A549 (cell line): ENCODE data around the gene RERE. TPM values are rescaled to one million over a fixed set of nuclear protein-coding genes. Genes with fewer than 3 reads are reported as not detected.

Experiments used
- ATAC-seq, 2 experiments: fragments of 200-7000 bp in 1 of 2; fragments of >200 bp in 1 of 2; cut with Nextera tagmentation in 1 of 2; cut with Tn5 transposase in 1 of 2; 3 replicates each; pipeline versions ENCODE4 v1.8.0 to v1.9.1; 2018 to 2020; ENCODE audit warnings: mild to moderate bottlenecking in 1 of 2, moderate library complexity in 1 of 2
- CTCF ChIA-PET: fragments of 300-600 bp; sonication (Branson Sonifier 250); formaldehyde crosslinking; extraction: SDS; loops from one replicate; lab custom pipeline; 2021; ENCODE audit warnings: antibody characterized with exemption, inconsistent platforms; lab: Yijun Ruan, JAX
- POLR2A ChIA-PET: fragments of 350-600 bp; formaldehyde crosslinking; extraction: SDS; loops from one replicate; lab custom pipeline; 2021; ENCODE audit warnings: antibody characterized with exemption, inconsistent platforms; lab: Yijun Ruan, JAX
- DNase-seq, 2 experiments: peaks; one replicate each; pipeline versions ENCODE4 v3.0.0 to v3.0.0-alpha.2; 2011 to 2016; ENCODE audit warnings: low read depth in 1 of 2, low spot score in 1 of 2
- FAIRE-seq: peaks from 2 replicates; lab custom pipeline; 2011; peaks lifted over from hg19 to GRCh38; lab: Jason Lieb, UNC
- H3K27ac ChIP-seq, 2 experiments: fragments of >200 bp; sonication (Bioruptor Twin); formaldehyde crosslinking; 3 replicates each; pipeline ENCODE4 v1.5.1; 2016 to 2017
- H3K4me1 ChIP-seq: fragments of >200 bp; sonication (Bioruptor Twin); formaldehyde crosslinking; 3 replicates; pipeline ENCODE4 v1.6.1; 2016
- H3K4me2 ChIP-seq: fragments of >200 bp; sonication (Bioruptor Twin); formaldehyde crosslinking; 3 replicates; pipeline ENCODE4 v1.6.1; 2016
- H3K4me3 ChIP-seq: fragments of >200 bp; sonication (Bioruptor Twin); formaldehyde crosslinking; 3 replicates; pipeline ENCODE4 v1.5.1; 2016
- H3K9me3 ChIP-seq: fragments of >200 bp; sonication (Bioruptor Twin); formaldehyde crosslinking; 3 replicates; pipeline ENCODE4 v1.6.1; 2016
- BHLHE40 ChIP-seq: IDR thresholded peaks from 2 replicates; pipeline ENCODE4 v1.6.1; 2012; ENCODE audit warnings: low read depth, low read length, inconsistent platforms
- CBX2 ChIP-seq: fragments of 200-600 bp; sonication (generic); IDR thresholded peaks from 2 replicates; pipeline ENCODE4 v1.6.1; 2016; ENCODE audit warnings: low read depth, mild to moderate bottlenecking, borderline replicate concordance
- CHD2 ChIP-seq: fragments of 150-350 bp; IDR thresholded peaks from 2 replicates; pipeline ENCODE4 v1.6.1; 2014; ENCODE audit warnings: low read length; ENCODE audit not compliant: partially characterized antibody
- ESRRA ChIP-seq: fragments of 150-350 bp; IDR thresholded peaks from 2 replicates; pipeline ENCODE4 v1.6.1; 2014; ENCODE audit warnings: mild to moderate bottlenecking, low read length, borderline replicate concordance
- FOSL2 ChIP-seq, 2 experiments: fragments of 450-650 bp in 1 of 2; fragments of >200 bp in 1 of 2; sonication (Bioruptor Twin) in 1 of 2; formaldehyde crosslinking; IDR thresholded peaks; 2 replicates each; pipeline versions ENCODE4 v1.5.0 to v1.6.1; 2016 to 2020; ENCODE audit warnings: mild to moderate bottlenecking in 1 of 2, moderate library complexity in 1 of 2
- FOXS1 ChIP-seq: fragments of 250-450 bp; sonication (Bioruptor Pico); IDR thresholded peaks from 2 replicates; pipeline ENCODE4 v1.5.0; 2020; ENCODE audit warnings: mild to moderate bottlenecking, moderate library complexity
- GATA3 ChIP-seq: IDR thresholded peaks from 2 replicates; pipeline ENCODE4 v1.6.1; 2012; ENCODE audit warnings: borderline replicate concordance
- HDAC2 ChIP-seq: fragments of 200-600 bp; sonication (generic); IDR thresholded peaks from 2 replicates; pipeline ENCODE4 v1.6.1; 2016
- HEYL ChIP-seq: fragments of 250-450 bp; sonication (Bioruptor Pico); IDR thresholded peaks from 2 replicates; pipeline ENCODE4 v1.8.0; 2021; ENCODE audit warnings: mild to moderate bottlenecking, moderate library complexity
- JUN ChIP-seq, 2 experiments: fragments of >200 bp; sonication (Bioruptor Twin); formaldehyde crosslinking; IDR thresholded peaks; 2 replicates in 1 of 2; 3 replicates in 1 of 2; pipeline ENCODE4 v1.6.1; 2016 to 2017
- JUNB ChIP-seq: fragments of >200 bp; sonication (Bioruptor Twin); formaldehyde crosslinking; IDR thresholded peaks from 2 replicates; pipeline ENCODE4 v1.6.1; 2016
- KDM1A ChIP-seq: fragments of 200-600 bp; sonication (generic); IDR thresholded peaks from 2 replicates; pipeline ENCODE4 v1.6.1; 2016; ENCODE audit warnings: low read depth, mild to moderate bottlenecking
- KDM5A ChIP-seq: fragments of 200-600 bp; sonication (generic); IDR thresholded peaks from 2 replicates; pipeline ENCODE4 v1.6.1; 2016; ENCODE audit warnings: antibody characterized with exemption, mild to moderate bottlenecking
- NFE2L2 ChIP-seq: fragments of 150-350 bp; conservative IDR thresholded peaks from 2 replicates; pipeline ENCODE4 v1.6.1; 2014; ENCODE audit warnings: low read length
- NPAS2 ChIP-seq: fragments of 250-450 bp; sonication (Bioruptor Pico); IDR thresholded peaks from 2 replicates; pipeline ENCODE4 v1.8.0; 2022; ENCODE audit warnings: mild to moderate bottlenecking, moderate library complexity, borderline replicate concordance
- NR3C1 ChIP-seq: fragments of >200 bp; sonication (Bioruptor Twin); formaldehyde crosslinking; IDR thresholded peaks from 3 replicates; pipeline ENCODE4 v1.6.1; 2017
- POLR2AphosphoS2 ChIP-seq: conservative IDR thresholded peaks from 2 replicates; pipeline ENCODE4 v1.6.1; 2012; ENCODE audit warnings: low read length, improper control_type of control experiment, inconsistent platforms
- SMC3 ChIP-seq: fragments of >200 bp; sonication (Bioruptor Twin); formaldehyde crosslinking; IDR thresholded peaks from 3 replicates; pipeline ENCODE4 v1.6.1; 2018; ENCODE audit warnings: inconsistent platforms
- ZC3H11A ChIP-seq: fragments of 450-650 bp; IDR thresholded peaks from 2 replicates; pipeline ENCODE4 v1.6.1; 2014; ENCODE audit warnings: antibody characterized with exemption, mild to moderate bottlenecking
- WGBS: methylation state at CpG from one replicate; pipeline ENCODE4 v1.1.6; 2017; ENCODE audit errors: missing lambda C conversion rate; 5-methylcytosine and 5-hydroxymethylcytosine counted together
- polyA plus RNA-seq, 4 experiments: library from polyadenylated mRNA; depleted of rRNA in 3 of 4; stranded (reverse); fragments of >200 nt; fragmentation: RNase III in 1 of 4; extraction: RNeasy Plus Mini Kit Qiagen cat#74134 plus additional on column Dnase treatment in 1 of 4; gene quantifications; 2 replicates in 3 of 4; 3 replicates in 1 of 4; pipeline ENCODE4 v1.2.3, GENCODE V29; 2011 to 2017
- TF ChIP-seq, protein P1 (sequence below): fragments of >200 bp; sonication (Bioruptor Twin); formaldehyde crosslinking; IDR thresholded peaks from 2 replicates; pipeline ENCODE4 v1.6.1; 2016
- TF ChIP-seq, protein P2 (sequence below): IDR thresholded peaks from 2 replicates; pipeline ENCODE4 v1.6.1; 2012; ENCODE audit warnings: low read depth, borderline replicate concordance
- TF ChIP-seq, protein P3 (sequence below): fragments of 250-450 bp; sonication (Bioruptor Pico); IDR thresholded peaks from 2 replicates; pipeline ENCODE4 v1.5.0; 2021; ENCODE audit warnings: mild to moderate bottlenecking, moderate library complexity, borderline replicate concordance
- TF ChIP-seq, protein P4 (sequence below): fragments of 200-600 bp; sonication (generic); IDR thresholded peaks from 2 replicates; pipeline ENCODE4 v1.6.1; 2016; ENCODE audit warnings: antibody characterized with exemption, mild to moderate bottlenecking, moderate library complexity
- TF ChIP-seq, protein P5 (sequence below): IDR thresholded peaks from 2 replicates; pipeline ENCODE4 v1.6.1; 2012
- TF ChIP-seq, protein P6 (sequence below): fragments of >200 bp; sonication (Bioruptor Twin); formaldehyde crosslinking; IDR thresholded peaks from 3 replicates; pipeline ENCODE4 v1.6.1; 2016

Gene RERE
- polyA plus RNA-seq, 2 of the 4 experiments (the other 2 are of a cell fraction), result 12.6 to 28.6 TPM

DNA sequence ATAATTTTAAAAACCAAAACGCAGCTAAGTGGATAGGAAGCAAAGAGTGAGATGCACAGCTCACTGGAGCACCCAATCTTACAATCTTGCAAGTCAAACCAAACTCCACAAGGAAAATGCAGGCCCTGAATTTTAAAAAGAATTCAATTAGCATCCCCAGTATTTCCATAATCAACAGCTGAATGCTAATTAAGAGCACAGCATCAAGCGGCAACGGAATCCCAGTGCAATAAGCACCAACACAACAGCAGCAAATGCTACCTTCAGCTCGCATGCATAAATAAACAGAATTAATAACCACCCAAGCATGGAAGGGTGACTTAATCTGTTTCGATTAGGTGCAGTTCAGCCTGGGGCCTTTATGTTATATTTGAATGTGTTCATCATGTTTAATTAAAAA, 356.7 kb downstream of the RERE start:
- peaks cover 16% of the 10 kb centered on the region for H3K4me1 ChIP-seq
- CTCF ChIA-PET, result interaction anchor here (0.6 kb wide), 1 partner anchor 15 kb away, joined by 3 read pairs; no protein-coding TSS in a partner anchor
- no peaks in the 10 kb centered on the region for H3K9me3 ChIP-seq
- no peak overlapping the region for H3K27ac ChIP-seq
- H3K4me2 ChIP-seq, result no peak overlapping the region
- no peak overlapping the region for H3K4me3 ChIP-seq
- TF ChIP-seq, protein P1, sequence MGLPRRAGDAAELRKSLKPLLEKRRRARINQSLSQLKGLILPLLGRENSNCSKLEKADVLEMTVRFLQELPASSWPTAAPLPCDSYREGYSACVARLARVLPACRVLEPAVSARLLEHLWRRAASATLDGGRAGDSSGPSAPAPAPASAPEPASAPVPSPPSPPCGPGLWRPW, result no peak
- TF ChIP-seq ZC3H11A (no peak), NR3C1 (no peak), KDM1A (no peak), NPAS2 (CRISPR knock-in tag) (no peak), JUNB (no peak), ESRRA (no peak), HDAC2 (no peak), CHD2 (no peak), POLR2AphosphoS2 (no peak), FOSL2 (IDR thresholded peaks at IDR 0.05) (no peak), FOSL2 (CRISPR knock-in tag; IDR thresholded peaks at IDR 0.05) (no peak), KDM5A (no peak), SMC3 (no peak)
- TF ChIP-seq, protein P2, sequence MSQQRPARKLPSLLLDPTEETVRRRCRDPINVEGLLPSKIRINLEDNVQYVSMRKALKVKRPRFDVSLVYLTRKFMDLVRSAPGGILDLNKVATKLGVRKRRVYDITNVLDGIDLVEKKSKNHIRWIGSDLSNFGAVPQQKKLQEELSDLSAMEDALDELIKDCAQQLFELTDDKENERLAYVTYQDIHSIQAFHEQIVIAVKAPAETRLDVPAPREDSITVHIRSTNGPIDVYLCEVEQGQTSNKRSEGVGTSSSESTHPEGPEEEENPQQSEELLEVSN, result no peak
- TF ChIP-seq, protein P3, sequence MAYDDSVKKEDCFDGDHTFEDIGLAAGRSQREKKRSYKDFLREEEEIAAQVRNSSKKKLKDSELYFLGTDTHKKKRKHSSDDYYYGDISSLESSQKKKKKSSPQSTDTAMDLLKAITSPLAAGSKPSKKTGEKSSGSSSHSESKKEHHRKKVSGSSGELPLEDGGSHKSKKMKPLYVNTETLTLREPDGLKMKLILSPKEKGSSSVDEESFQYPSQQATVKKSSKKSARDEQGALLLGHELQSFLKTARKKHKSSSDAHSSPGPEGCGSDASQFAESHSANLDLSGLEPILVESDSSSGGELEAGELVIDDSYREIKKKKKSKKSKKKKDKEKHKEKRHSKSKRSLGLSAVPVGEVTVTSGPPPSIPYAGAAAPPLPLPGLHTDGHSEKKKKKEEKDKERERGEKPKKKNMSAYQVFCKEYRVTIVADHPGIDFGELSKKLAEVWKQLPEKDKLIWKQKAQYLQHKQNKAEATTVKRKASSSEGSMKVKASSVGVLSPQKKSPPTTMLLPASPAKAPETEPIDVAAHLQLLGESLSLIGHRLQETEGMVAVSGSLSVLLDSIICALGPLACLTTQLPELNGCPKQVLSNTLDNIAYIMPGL, result no peak
- TF ChIP-seq, protein P4, sequence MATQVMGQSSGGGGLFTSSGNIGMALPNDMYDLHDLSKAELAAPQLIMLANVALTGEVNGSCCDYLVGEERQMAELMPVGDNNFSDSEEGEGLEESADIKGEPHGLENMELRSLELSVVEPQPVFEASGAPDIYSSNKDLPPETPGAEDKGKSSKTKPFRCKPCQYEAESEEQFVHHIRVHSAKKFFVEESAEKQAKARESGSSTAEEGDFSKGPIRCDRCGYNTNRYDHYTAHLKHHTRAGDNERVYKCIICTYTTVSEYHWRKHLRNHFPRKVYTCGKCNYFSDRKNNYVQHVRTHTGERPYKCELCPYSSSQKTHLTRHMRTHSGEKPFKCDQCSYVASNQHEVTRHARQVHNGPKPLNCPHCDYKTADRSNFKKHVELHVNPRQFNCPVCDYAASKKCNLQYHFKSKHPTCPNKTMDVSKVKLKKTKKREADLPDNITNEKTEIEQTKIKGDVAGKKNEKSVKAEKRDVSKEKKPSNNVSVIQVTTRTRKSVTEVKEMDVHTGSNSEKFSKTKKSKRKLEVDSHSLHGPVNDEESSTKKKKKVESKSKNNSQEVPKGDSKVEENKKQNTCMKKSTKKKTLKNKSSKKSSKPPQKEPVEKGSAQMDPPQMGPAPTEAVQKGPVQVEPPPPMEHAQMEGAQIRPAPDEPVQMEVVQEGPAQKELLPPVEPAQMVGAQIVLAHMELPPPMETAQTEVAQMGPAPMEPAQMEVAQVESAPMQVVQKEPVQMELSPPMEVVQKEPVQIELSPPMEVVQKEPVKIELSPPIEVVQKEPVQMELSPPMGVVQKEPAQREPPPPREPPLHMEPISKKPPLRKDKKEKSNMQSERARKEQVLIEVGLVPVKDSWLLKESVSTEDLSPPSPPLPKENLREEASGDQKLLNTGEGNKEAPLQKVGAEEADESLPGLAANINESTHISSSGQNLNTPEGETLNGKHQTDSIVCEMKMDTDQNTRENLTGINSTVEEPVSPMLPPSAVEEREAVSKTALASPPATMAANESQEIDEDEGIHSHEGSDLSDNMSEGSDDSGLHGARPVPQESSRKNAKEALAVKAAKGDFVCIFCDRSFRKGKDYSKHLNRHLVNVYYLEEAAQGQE, result no peak
- no peak for DNase-seq
- WGBS, result 91% methylated on average over 5 of the region's 5 CpGs
- POLR2A ChIA-PET, result no interaction called here
- no peak for FAIRE-seq
- ATAC-seq, result no peak

DNA sequence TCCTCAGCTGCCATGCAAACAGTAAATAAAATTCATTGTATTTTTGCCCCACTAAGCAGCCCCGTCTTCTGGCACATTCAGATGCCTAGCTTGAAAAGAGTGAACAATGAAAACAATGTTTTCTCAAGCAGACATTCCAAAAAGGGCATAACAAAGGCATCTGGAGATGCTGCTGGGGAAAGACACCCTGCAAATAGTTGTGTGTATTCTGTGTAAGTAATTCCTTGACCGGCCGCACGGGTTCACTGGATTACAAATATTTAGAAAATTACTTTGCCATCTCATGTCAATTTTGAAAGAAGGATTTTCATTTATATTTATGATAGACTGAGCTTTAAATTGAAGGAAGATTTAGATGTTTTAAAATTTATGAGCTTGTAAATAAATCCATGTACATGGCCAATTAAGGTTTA, 357.3 kb downstream of the RERE start:
- DNase-seq, result no peak
- CTCF ChIA-PET, result no interaction called here
- Histone ChIP-seq H3K4me1 (peaks cover 16% of the 10 kb centered on the region), H3K9me3 (no peaks in the 10 kb centered on the region), H3K4me2 (no peak overlapping the region), H3K27ac (no peak overlapping the region), H3K4me3 (no peak overlapping the region)
- POLR2A ChIA-PET, result no interaction called here
- 79% methylated on average over 4 of the region's 4 CpGs for WGBS
- TF ChIP-seq, protein P5, sequence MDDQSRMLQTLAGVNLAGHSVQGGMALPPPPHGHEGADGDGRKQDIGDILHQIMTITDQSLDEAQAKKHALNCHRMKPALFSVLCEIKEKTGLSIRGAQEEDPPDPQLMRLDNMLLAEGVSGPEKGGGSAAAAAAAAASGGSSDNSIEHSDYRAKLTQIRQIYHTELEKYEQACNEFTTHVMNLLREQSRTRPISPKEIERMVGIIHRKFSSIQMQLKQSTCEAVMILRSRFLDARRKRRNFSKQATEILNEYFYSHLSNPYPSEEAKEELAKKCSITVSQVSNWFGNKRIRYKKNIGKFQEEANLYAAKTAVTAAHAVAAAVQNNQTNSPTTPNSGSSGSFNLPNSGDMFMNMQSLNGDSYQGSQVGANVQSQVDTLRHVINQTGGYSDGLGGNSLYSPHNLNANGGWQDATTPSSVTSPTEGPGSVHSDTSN, result no peak
- no peak for TF ChIP-seq NFE2L2
- TF ChIP-seq FOXS1, result no peak
- no peak for TF ChIP-seq NPAS2 (CRISPR knock-in tag)
- TF ChIP-seq FOSL2 (IDR thresholded peaks at IDR 0.05), result no peak
- TF ChIP-seq FOSL2 (CRISPR knock-in tag; IDR thresholded peaks at IDR 0.05), result no peak
- TF ChIP-seq JUN (IDR thresholded peaks at IDR 0.05), result no peak
- no peak for TF ChIP-seq GATA3
- TF ChIP-seq, protein P6, sequence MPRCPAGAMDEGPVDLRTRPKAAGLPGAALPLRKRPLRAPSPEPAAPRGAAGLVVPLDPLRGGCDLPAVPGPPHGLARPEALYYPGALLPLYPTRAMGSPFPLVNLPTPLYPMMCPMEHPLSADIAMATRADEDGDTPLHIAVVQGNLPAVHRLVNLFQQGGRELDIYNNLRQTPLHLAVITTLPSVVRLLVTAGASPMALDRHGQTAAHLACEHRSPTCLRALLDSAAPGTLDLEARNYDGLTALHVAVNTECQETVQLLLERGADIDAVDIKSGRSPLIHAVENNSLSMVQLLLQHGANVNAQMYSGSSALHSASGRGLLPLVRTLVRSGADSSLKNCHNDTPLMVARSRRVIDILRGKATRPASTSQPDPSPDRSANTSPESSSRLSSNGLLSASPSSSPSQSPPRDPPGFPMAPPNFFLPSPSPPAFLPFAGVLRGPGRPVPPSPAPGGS, result no peak
- no peak for TF ChIP-seq BHLHE40
- no peak for TF ChIP-seq HEYL (CRISPR knock-in tag)
- TF ChIP-seq ZC3H11A, result no peak
- no peak for TF ChIP-seq CBX2
- no peak for FAIRE-seq
- ATAC-seq, result no peak
